ENCODE data around the gene JAZF1. TPM values are rescaled to one million over a fixed set of nuclear protein-coding genes. Genes with fewer than 3 reads are reported as not detected.

JAZF1 gene
- total RNA-seq, 1 experiment from 2014 or later, result 3.4 TPM

- H2AFZ ChIP-seq (ENCODE audit: low read depth, low read length, poor library complexity, severe bottlenecking), result no peak overlapping the region
- intact Hi-C loops (cut with micrococcal nuclease), result no loop called here
Observed at GRCh38 chr7:27873981-27874957, 306.3 kb downstream of the JAZF1 start.

More at GRCh38 chr7:27873981-27874957, 306.3 kb downstream of the JAZF1 start:
- Histone ChIP-seq H3K27ac (ENCODE audit: low read depth, low read length) (no peak overlapping the region; the same call in 1 of the 2 replicates), H3K4me1 (ENCODE audit: control insufficient read depth in 1 of 2, insufficient read depth in 2 of 2, low read length in 2 of 2) (peaks cover 6 to 8% of the 10 kb centered on the region in 2 experiments; a peak in 2 of 4 replicates), H3K9me3 (ENCODE audit: control insufficient read depth in 1 of 2, insufficient read depth in 1 of 2, low read depth in 1 of 2, low read length in 2 of 2) (no peaks in the 10 kb centered on the region), H3K9me2 (ENCODE audit: insufficient read depth) (no peaks in the 10 kb centered on the region), H4K20me1 (ENCODE audit: insufficient read depth) (no peaks in the 10 kb centered on the region), H3K4me3 (replicated peaks in 1 of 2; ENCODE audit: low read depth in 1 of 2, low read length in 2 of 2) (no peak overlapping the region), H3K36me3 (ENCODE audit: control insufficient read depth in 1 of 2, insufficient read depth in 2 of 2, low read length in 2 of 2) (no peaks in the 10 kb centered on the region), H3K27me3 (ENCODE audit: insufficient read depth, low read length) (no peaks in the 10 kb centered on the region), H3K79me2 (ENCODE audit: insufficient read depth, low read length) (no peaks in the 10 kb centered on the region), H3K9ac (ENCODE audit: low read length) (no peak overlapping the region), H3K4me2 (ENCODE audit: low read length) (0 out of 2 replicates have a peak overlapping the region, but pooled peaks have one; percentile 10)
- CTCF ChIA-PET, result no interaction called here
- DNase-seq (ENCODE audit: low read depth, low spot score) (no peak), ATAC-seq (no peak)
- no TSS peak for BruUV-seq (replicated peaks)
- POLR2A ChIA-PET, result no interaction called here
- no peak for TF ChIP-seq SP1 (IDR thresholded peaks at IDR 0.05; ENCODE audit: low read depth)
- TF ChIP-seq SIN3A (IDR thresholded peaks at IDR 0.05; ENCODE audit: low read depth), result no peak
- no peak for TF ChIP-seq SRF (IDR thresholded peaks at IDR 0.05; ENCODE audit: low read depth)
- no peak for TF ChIP-seq EZH2 (IDR thresholded peaks at IDR 0.05)
- no peak for TF ChIP-seq POLR2A (IDR thresholded peaks at IDR 0.05; ENCODE audit: borderline replicate concordance, extremely low read depth, insufficient read depth, insufficient read length)
- TF ChIP-seq JUND (IDR thresholded peaks at IDR 0.05), result no peak
- no peak for TF ChIP-seq POLR2AphosphoS5 (IDR thresholded peaks at IDR 0.05; ENCODE audit: low read depth, low read length)
- no peak for TF ChIP-seq YY1 (IDR thresholded peaks at IDR 0.05; ENCODE audit: extremely low read depth, insufficient replicate concordance, low read depth, low read length)
- no peak for TF ChIP-seq ZFX (IDR thresholded peaks at IDR 0.05)
- TF ChIP-seq MAX (IDR thresholded peaks at IDR 0.05), result no peak
- TF ChIP-seq RAD21 (IDR thresholded peaks at IDR 0.05; ENCODE audit: low read depth), result no peak
- TF ChIP-seq CTCF (IDR thresholded peaks at IDR 0.05 in 2 of 3, conservative IDR thresholded peaks at IDR 0.05 in 1 of 3; ENCODE audit: borderline replicate concordance in 1 of 3, insufficient read depth in 1 of 3, low read depth in 2 of 3, low read length in 2 of 3), result no peak
- TF ChIP-seq REST (IDR thresholded peaks at IDR 0.05; ENCODE audit: low read depth), result no peak
- TF ChIP-seq ELF1 (IDR thresholded peaks at IDR 0.05; ENCODE audit: borderline replicate concordance, low read depth), result no peak
- TF ChIP-seq ZNF274 (IDR thresholded peaks at IDR 0.05; ENCODE audit: low read depth, low read length), result no peak
- no peak for TF ChIP-seq CBX3 (IDR thresholded peaks at IDR 0.05; ENCODE audit: low read depth)
- TF ChIP-seq FOSL1 (IDR thresholded peaks at IDR 0.05; ENCODE audit: low read depth), result no peak
- TF ChIP-seq ZBTB33 (IDR thresholded peaks at IDR 0.05; ENCODE audit: extremely low read depth, insufficient replicate concordance, low read length), result no peak
- RAD21 ChIA-PET (ENCODE audit: low non-redundant PET in 1 of 2, low total read pairs in 2 of 2, uncharacterized antibody in 2 of 2, unreplicated experiment in 2 of 2), result no interaction called here
